ENCODE results near the gene SLC37A1.

GRCh38 chr21:42486531-42486930 is 27.1 kb upstream of the SLC37A1 start:
- no peak for TF ChIP-seq POLR2A (IDR thresholded peaks at IDR 0.05)
- no peak for TF ChIP-seq CTCF (IDR thresholded peaks at IDR 0.05)
